CD4-positive, alpha-beta T cell treated with Interleukin-6 for 4 hours (primary cell): ENCODE measurements around the gene SCUBE2.

ENCODE experiments used
- DNase-seq: peaks from one replicate; pipeline ENCODE4 v3.0.0-alpha.2; 2020; ENCODE audit warnings: mixed read lengths

The SCUBE2 gene

GRCh38 chr11:9091044-9091922 lies at the start of gene SCUBE2:
Gene SCUBE2 (minus strand): TSS chr11:9091599. CDS start chr11:9091528, 71 bp downstream.
- DNase-seq: no peak

DNA sequence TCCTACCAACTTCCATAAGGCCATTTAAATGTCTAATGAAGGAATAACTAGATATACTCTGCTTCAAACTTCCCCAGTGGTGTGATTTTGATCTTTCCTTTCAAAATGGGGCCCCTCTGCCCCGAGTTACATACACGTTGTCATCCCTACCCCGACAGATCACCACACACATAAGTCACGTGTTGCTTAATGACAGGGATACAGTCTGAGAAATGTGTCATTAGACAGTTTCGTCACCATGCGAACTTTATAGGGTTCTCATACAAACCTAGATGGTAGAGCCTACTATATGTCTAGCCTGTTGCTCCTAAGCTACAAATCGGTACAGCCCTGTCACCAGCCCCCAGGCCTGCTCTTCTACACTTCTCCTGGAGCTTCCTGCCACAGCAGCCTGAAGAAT lies 49.8 kb upstream of the SCUBE2 start:
- DNase-seq: no peak

GRCh38 chr11:9139628-9140357 lies 48.4 kb upstream of the SCUBE2 start:
- DNase-seq: no peak

GRCh38 chr11:9138612-9139579 lies 47.5 kb upstream of the SCUBE2 start:
- DNase-seq: peak; percentile 64

- DNase-seq: no peak
These were observed 46.7 kb upstream of the SCUBE2 start for GRCh38 chr11:9138133-9138453.

GRCh38 chr11:9137293-9138132 lies 46.1 kb upstream of the SCUBE2 start:
- peak; percentile 76 for DNase-seq

- no peak for DNase-seq
These were observed 45.3 kb upstream of the SCUBE2 start for GRCh38 chr11:9136741-9137140.

DNA sequence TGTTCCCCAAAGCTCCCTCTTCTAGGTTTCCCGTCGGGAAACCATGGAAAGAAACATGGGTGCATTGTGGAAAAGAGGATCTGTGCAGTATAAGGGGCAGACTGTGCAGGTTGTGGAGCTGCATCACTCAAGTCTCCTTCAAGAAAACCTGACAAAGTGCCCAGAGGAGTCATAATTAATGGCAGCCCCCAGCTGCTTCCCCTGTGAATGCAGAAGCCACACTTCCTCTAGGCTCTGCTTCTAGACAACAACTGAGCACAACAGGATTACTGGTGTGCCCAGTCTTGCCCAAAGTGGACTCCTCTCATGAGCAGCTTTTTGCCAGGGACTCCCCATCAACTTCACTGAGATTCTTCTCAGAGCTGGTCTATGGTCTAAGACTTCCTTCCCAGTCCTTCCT lies 42.6 kb upstream of the SCUBE2 start:
- DNase-seq: no peak

- no peak for DNase-seq
These were observed 40.9 kb upstream of the SCUBE2 start for GRCh38 chr11:9132203-9132878.

- no peak for DNase-seq
These were observed 38.9 kb upstream of the SCUBE2 start for GRCh38 chr11:9130297-9130696.

GRCh38 chr11:9126636-9127035 lies 35.2 kb upstream of the SCUBE2 start:
- DNase-seq: no peak

DNA sequence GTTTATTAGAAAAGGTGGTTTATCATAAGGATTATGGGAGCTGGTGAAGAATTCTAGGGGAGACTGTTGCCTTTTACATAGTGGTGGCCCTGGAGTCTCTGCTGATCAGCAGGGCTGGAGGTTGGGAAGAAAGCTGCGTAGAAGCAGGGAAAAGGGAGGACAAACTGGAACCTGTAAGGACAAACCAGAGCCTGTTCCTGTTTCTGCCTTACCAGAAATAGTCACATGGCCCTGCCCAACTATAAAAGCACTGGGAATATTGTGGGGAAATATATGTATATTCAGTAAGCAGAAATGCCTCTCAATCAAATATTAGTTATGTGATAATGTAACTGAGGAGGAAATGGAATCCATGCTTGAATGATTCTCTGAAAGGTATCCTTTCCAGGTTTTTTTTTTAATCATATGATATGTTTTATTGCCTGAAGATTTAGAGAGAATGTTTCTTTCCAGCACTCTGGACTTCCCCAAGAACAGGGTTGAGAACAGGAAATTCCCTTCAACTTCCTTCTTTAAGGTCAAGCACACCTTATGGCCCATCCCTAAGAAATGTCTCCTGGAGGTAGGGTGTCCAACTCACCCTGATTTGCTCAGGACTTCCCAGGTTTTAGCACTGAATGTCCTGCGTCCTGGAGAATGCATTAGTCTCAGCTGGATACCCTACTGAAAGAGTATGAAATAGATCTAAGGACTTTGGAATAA lies 33.9 kb upstream of the SCUBE2 start:
- no peak for DNase-seq

DNA sequence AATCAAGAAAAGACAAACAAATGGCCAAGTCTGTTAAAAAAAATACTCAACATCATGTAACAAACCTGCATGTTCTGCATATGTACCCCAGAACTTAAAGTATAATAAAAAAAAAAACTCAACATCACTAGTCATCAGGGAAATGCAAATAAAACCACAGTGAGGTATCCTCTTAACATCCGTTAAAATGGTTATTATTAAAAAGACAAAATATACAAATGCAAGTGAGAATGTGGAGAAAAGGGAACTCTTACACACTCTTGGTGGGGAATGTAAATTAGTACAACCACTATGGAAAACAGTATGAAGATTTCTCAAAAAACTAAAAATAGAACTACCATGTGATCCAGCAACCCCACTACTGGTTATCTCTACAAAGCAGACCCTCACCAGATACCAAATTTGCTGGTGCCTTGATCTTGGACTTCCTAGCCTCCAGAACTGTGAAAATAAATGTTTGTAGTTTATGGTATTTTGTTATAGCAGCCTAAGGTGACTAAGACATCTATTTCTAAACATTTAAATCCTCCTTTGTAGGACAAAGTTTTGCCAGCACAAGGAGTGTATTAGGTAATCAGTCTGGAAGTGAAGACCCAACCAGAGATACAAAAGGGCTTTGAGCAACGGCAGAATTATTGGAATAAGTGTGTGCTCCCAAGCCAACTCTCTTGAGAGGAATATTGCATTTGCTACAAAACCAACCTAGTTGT lies 32.4 kb upstream of the SCUBE2 start:
- no peak for DNase-seq

GRCh38 chr11:9121469-9121796 lies 30.0 kb upstream of the SCUBE2 start:
- DNase-seq: no peak

GRCh38 chr11:9120664-9121468 lies 29.5 kb upstream of the SCUBE2 start:
- DNase-seq: no peak

DNA sequence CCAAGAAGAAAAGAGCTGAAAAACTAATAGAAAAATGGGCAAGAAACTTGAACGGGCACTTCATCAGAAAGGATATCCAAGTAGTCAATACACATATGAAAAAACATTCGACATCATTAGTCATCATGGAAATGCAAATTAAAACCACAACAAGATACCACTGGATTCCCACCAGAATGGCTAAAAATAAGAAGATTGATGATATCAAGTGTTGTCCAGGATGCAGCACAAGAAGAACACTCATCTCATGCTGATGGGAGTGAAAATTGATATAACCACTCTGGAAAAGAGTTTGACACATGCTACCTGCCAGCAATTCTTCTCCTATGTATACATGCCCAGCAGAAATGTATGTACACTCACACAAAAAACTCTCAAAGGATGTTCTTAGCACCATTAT lies 26.9 kb upstream of the SCUBE2 start:
- no peak for DNase-seq

- DNase-seq: no peak
These were observed 20.7 kb upstream of the SCUBE2 start for GRCh38 chr11:9112075-9112474.

DNA sequence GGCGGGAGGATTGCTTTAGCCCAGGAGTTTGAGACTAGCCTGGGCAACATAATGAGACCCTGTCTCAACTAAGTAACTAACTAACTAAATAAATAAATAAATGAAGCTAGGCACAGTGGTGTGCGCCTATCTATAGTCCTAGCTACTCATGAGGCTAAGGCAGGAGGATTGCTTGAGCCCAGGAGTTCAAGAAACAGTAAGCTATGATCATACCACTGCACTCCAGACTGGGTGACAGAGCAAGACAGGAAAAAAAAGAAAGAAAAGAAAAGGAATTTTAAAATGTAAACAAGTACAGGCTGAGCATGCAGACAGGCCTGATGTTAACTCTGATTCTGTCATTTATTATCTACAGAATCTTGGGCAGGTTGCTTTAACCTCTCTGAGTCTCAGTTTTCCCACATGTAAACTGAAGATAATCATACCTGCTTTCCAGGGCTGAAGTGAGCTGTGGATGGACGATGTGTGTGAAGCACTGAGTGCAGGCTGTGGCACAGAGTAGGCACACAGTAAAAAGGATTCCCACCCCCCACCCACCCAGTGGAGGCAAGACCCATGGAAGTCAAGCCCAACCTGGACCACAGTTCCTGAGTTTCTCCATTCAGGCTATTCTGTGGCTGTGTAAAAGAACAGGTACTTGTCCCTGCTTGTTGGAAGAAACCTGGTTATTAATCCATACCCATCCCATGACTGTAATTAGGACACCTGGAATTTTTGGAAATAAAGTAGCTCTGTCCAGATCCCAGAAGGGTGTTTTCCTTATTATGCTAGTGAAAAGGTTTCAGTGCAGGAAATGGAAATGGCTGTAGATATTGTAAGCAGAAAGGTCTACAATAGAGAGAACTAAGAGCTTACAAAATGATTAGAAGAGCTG lies 18.7 kb upstream of the SCUBE2 start:
- no peak for DNase-seq
